ACHN (cell line): ENCODE results near the gene EBF3.

Source experiments
- DNase-seq: peaks from one replicate; pipeline ENCODE4 v3.0.0-alpha.2; 2015
- in situ Hi-C: cut with HindIII; loops from 2 replicates; pipeline ENCODE4 v1.10.0; 2017; ENCODE audit warnings: low sequenced_read_pairs, low pct_ligation_motif_present, low pct_unique_long_range_greater_than_20kb

EBF3 gene

GRCh38 chr10:129869596-129870473 is 94.2 kb downstream of the EBF3 start:
- no peak for DNase-seq
- in situ Hi-C loops, result no loop called here

GRCh38 chr10:129868449-129869035 is 95.5 kb downstream of the EBF3 start:
- DNase-seq, result no peak
- in situ Hi-C loops, result no loop called here

GRCh38 chr10:129867631-129868179 is 96.4 kb downstream of the EBF3 start:
- no peak for DNase-seq
- in situ Hi-C loops, result no loop called here

DNA sequence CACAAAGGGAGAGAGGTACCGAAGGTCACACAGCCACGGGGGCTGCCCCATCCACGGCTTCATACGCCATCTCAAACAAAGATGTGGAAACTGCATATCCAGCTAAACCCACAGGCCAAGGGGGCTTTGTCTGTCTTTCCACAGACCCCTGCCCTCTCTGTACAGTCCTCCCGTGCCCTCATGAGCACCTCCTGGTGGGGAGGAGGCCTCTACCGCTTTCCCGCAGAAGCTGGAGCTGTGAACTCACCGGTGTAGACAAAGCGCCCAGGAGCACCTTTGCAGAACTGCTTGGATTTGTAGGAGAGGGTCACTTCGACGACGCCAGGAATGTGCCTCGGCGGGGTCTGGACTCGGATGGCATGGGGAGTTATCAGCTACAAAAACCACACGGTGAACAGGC is 97.2 kb downstream of the EBF3 start:
- in situ Hi-C loops, result no loop called here
- DNase-seq, result no peak

- DNase-seq, result no peak
- in situ Hi-C loops, result no loop called here
Observed at GRCh38 chr10:129865960-129866359, 98.1 kb downstream of the EBF3 start.

GRCh38 chr10:129865413-129865812 is 98.7 kb downstream of the EBF3 start:
- DNase-seq, result no peak
- in situ Hi-C loops, result no loop called here

DNA sequence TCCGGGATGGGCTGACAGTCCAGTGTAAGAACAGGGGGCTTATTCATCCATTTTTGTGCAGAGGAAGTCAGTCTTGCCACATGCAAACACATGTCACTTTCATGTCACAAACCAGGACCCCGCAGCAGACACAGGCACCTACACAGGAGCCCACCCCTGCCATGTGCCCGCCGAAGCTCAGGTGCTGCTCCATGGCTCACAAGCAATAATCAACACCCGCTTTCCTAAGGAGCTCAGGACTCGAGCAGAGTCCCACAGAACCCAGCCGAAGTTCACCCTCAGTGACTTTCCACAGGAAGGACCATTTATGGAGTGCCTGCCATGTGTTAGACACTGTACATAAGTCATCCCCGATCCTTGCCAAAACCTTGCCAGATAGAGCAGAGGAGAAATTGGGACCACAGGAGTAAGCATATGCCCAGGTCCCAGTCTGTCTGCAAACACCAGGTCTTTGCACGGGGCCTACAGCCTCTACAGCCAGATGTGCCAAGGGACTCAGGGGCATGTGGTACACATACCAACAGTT is 99.4 kb downstream of the EBF3 start:
- no peak for DNase-seq
- in situ Hi-C loops, result no loop called here

DNA sequence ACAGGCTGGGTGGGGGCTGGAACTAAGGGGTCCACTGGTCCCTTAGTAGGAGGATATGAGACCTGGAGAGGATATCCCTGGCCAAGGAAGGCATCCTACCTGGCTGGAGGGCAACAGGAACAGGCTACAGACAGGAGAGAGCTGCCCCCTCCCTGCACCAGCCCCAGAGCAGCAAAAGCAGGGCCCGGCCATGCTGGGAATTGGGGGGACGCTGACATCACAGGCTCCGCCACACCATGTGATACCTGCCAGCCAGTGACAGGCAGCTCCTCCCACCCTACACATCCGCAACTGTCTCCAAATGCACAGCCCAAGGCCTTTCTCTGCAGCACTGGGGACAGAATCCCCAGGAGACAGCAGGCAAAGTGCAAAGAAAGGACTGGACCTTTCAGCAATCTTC is 100.0 kb downstream of the EBF3 start:
- no peak for DNase-seq
- in situ Hi-C loops, result no loop called here

DNA sequence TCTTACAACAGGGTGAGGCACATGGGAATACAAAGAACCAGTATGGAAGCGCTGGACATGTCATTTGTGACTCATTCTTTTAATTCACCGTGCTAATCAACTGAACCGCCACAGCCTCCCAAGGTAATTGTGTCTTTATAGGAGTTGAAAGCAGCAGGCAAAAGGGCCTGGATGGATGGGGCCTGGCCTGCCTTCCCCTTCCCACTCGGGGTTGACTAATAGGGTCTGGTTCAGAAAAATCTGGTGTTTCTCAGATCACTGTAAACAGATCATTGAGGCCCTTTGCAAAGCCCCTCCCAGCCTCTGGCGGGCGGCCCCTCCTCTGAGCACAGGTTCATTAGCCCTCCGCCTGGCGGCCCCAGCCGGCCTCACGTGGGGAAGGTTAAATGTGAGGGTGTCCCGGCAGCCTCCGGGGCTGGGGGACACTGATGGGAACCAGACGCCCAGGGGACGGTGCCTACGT is 100.8 kb downstream of the EBF3 start:
- in situ Hi-C loops, result no loop called here
- no peak for DNase-seq

- in situ Hi-C loops, result no loop called here
- DNase-seq, result no peak
Observed at GRCh38 chr10:129861776-129862531, 102.1 kb downstream of the EBF3 start.

- no peak for DNase-seq
- in situ Hi-C loops, result no loop called here
Observed at GRCh38 chr10:129860396-129860795, 103.7 kb downstream of the EBF3 start.

DNA sequence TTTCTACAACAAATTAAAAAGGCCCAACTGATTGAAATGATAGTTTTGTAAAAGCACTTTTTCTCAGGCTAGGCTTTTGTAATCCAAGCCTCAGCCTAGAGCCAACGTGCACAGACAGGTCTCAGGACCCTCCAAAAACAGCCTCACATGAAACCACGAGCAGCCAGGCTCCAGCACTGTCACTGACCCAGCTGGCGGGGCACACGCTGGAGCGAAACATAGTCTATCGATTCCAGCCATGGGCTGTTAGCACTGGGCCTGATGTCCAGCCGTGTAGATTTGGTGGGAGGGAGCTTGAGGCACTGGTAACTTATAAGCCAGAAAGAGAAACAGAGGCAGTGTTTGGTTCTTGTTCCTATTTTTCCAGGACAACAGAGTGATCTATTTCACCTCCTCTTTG is 104.5 kb downstream of the EBF3 start:
- in situ Hi-C loops, result no loop called here
- no peak for DNase-seq

DNA sequence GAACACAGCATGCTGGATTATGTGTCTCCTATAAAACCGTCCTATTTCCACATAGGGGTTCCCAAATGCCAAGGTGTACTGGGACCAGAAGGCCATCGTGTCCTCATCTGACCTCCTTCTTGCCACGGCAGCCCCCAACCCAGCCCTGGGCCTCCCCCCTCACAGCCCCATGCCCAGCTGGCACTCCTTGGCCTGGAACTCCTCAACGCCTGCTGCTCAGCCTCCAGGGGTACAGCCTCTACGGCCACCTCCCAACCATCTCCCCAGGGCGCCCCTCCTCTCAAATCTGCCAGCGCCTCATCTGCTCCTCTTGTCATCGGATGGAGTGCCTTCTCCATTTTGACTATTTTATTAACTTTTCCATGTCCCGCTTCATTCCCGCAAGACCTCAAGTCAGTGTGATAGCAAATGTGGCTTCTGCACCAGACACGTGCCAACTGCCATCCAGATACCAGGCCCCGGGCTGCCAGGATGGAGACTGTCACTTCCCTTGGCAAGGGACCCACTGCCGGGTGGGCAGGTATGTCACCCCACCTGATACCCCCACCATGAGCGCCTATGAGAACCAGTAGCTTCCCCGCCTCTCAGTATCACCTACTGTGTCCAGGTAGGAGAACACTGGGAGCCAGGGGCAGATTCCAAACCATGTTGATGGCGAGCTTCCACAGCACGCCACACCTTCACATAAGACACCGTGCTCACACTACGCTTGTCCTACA is 106.7 kb downstream of the EBF3 start:
- no peak for DNase-seq
- in situ Hi-C loops, result no loop called here

DNA sequence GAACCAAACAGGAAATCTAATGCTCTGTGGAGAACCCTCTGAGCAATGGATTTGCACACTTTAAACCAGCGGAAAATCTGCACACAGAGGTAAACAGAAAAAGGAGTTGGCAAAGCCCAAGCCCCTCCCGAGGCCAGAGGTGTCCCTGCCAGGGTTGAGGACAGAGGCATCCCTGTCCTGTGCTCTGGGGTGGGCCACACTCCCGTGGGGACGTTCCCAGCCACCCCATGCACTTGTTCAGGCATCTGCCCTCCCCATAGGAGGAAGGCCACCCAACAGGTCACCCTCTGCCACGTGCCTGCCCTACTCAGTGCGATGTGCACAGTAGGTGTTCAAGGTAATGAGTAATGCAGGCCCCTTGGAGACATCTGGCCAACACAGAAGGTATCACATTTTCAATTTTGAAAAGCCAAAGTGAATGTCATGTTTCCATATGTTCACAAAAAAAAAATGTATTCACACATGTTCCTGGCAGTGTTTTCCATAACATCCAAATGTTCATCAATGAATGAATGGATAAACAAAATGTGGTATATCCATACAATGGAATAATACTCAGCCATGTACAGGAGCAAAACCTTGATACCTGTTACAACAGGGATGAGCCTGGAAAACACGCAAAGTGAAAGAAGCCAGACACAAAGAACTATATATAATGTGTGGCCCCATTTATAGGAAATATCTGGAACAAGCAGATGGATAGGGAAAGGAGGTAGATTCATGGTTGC is 108.1 kb downstream of the EBF3 start:
- no peak for DNase-seq
- in situ Hi-C loops, result no loop called here

GRCh38 chr10:129854796-129855705 is 109.0 kb downstream of the EBF3 start:
- in situ Hi-C loops, result no loop called here

DNA sequence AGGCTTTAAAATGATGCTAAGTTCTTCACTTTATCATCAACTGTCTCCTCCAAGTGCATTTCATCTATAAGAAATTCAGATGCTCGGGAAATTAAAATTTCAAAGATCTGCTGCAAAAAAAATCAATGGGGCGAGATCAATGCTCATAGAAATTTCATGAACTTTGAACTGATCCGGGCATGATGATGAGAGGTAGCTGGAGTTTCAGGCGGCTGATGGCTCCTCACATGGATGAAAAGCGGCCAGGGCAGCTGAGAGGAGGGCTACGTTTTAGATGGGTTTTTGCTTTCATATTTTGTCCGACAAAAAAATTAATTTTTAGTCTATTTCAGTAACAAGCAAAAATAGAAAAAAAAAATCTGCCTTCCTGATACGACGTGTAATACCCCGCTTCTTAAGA is 109.9 kb downstream of the EBF3 start:
- no peak for DNase-seq
- in situ Hi-C loops, result no loop called here

More at GRCh38 chr10:129854796-129855705, 109.0 kb downstream of the EBF3 start:
- DNase-seq, result no peak

- peak; percentile 68 for DNase-seq
- in situ Hi-C loops, result no loop called here
Observed at GRCh38 chr10:129853562-129853903, 110.5 kb downstream of the EBF3 start.
